Stimulated activated CD8-positive, alpha-beta memory T cell treated with anti-CD3 and anti-CD28 coated beads, Interleukin-12 subunit alpha, Interleukin-12 subunit beta, amount 100 ng/mL, for 24 hours (primary cell): ENCODE data around the gene YBEY.
"Not testable (repeated sequence)": the region's sequence is repeated elsewhere in the genome, so short reads cannot be mapped to it uniquely, and the experiment has no call there.

Experiments
- DNase-seq: peaks from one replicate; pipeline ENCODE4 v3.0.0-alpha.2; 2020; ENCODE audit errors: extremely low read depth

The YBEY gene

GRCh38 chr21:46304437-46304836, 18.3 kb downstream of the YBEY start:
- DNase-seq: no peak

- no peak for DNase-seq
Measured at GRCh38 chr21:46304955-46305354, 18.8 kb downstream of the YBEY start.

- no peak for DNase-seq
Measured at GRCh38 chr21:46307625-46308024, 21.5 kb downstream of the YBEY start.

- no peak for DNase-seq
Measured at GRCh38 chr21:46308431-46308830, 22.3 kb downstream of the YBEY start.

GRCh38 chr21:46310260-46310659, 24.1 kb downstream of the YBEY start:
- DNase-seq: not testable (repeated sequence)

GRCh38 chr21:46311568-46311967, 25.4 kb downstream of the YBEY start:
- no peak for DNase-seq

- DNase-seq: no peak
Measured at GRCh38 chr21:46312949-46313348, 26.8 kb downstream of the YBEY start.

GRCh38 chr21:46314441-46315020, 28.4 kb downstream of the YBEY start:
- no peak for DNase-seq

GRCh38 chr21:46316708-46317324, 30.7 kb downstream of the YBEY start:
- no peak for DNase-seq

- DNase-seq: no peak
Measured at GRCh38 chr21:46317710-46318463, 31.7 kb downstream of the YBEY start.

- no peak for DNase-seq
Measured at GRCh38 chr21:46318464-46318845, 32.3 kb downstream of the YBEY start.

- DNase-seq: no peak
Measured at GRCh38 chr21:46319186-46319585, 33.0 kb downstream of the YBEY start.

GRCh38 chr21:46320331-46320801, 34.2 kb downstream of the YBEY start:
- DNase-seq: no peak

- no peak for DNase-seq
Measured at GRCh38 chr21:46322351-46323226, 36.4 kb downstream of the YBEY start.

- DNase-seq: no peak
Measured at GRCh38 chr21:46323227-46323709, 37.1 kb downstream of the YBEY start.

- DNase-seq: peak; percentile 90
Measured at GRCh38 chr21:46323710-46324389, 37.7 kb downstream of the YBEY start, which contains the start of the genes C21orf58 and PCNT. Gene C21orf58, minus strand, starts transcription at chr21:46323870. Its CDS starts 1,132 bp downstream, at chr21:46322738. Gene PCNT, plus strand, starts transcription at chr21:46324156. Its CDS starts 73 bp downstream, at chr21:46324229.

- peak; percentile 78 for DNase-seq
Measured at GRCh38 chr21:46324390-46325072, 38.4 kb downstream of the YBEY start.

GRCh38 chr21:46325073-46325912, 39.2 kb downstream of the YBEY start:
- DNase-seq: no peak

GRCh38 chr21:46326110-46326703, 40.1 kb downstream of the YBEY start:
- DNase-seq: no peak
